Measurements from ENCODE around the gene XPOT. TPM values are rescaled to one million over a fixed set of nuclear protein-coding genes. Genes with fewer than 3 reads are reported as not detected.

The XPOT gene
- total RNA-seq, 1 donor from 2014 or later: 39.8 TPM

DNA sequence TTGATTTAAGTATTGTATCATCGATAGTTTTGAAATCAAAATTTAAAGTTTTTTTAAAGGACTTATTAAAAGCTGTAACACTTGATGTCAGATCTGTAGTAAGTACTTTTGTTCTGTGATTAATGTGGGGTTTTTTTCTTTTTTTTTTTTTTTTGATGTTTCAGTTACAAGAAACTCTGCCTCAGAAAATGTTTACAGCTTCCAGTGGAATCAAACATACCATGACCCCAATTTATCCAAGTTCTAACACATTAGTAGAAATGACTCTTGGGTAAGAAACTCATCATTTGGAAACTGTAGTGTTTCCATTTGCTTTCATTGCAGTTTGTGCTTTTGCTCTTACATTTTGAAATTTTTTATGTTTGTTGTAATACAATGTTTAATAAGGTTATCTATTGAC is 93.3 kb downstream of the XPOT start:
- no peak for DNase-seq (ENCODE audit: low read depth)
- no peak for TF ChIP-seq CTCF (conservative IDR thresholded peaks at IDR 0.05; ENCODE audit: low read depth, low read length)
- no peak overlapping the region for H3K4me3 ChIP-seq (ENCODE audit: low read depth, low read length)

- no peak for TF ChIP-seq CTCF (conservative IDR thresholded peaks at IDR 0.05; ENCODE audit: low read depth, low read length)
- no peak for DNase-seq (ENCODE audit: low read depth)
- H3K4me3 ChIP-seq (ENCODE audit: low read depth, low read length): no peak overlapping the region
Measured at GRCh38 chr12:64497903-64498302, 93.7 kb downstream of the XPOT start.

DNA sequence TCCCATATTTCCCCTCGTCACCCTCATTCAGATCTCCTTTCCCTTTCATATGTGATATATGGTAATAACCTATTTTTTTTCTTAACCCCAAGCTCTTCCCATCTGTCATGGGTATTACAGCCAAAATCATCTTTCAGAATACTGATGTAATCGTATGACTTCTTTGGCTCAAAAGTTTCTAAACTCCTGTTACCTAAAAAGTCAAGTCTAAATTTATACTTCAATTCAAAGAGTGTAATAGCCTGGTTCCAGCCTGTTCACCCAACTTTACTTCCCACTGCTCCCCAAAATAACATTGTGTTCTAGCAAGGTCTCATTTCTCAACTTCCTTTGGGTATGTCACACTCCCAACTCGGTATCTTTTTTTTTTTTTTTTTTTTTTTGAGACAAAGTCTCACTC is 96.2 kb downstream of the XPOT start:
- no peak overlapping the region for H3K4me3 ChIP-seq (ENCODE audit: low read depth, low read length)
- no peak for TF ChIP-seq CTCF (conservative IDR thresholded peaks at IDR 0.05; ENCODE audit: low read depth, low read length)
- no peak for DNase-seq (ENCODE audit: low read depth)

Other genes starting within 250 kb of the XPOT start
- 4.8 and 5.5 TPM in 2 replicates for gene KICS2, start 182.1 kb upstream of the XPOT start, total RNA-seq
- gene C12orf56, start 13.6 kb upstream of the XPOT start, total RNA-seq: 0.29 and 0.65 TPM in 2 replicates
- 15.0 and 16.7 TPM in 2 replicates for gene TBK1, start 47.7 kb downstream of the XPOT start, total RNA-seq
- gene RASSF3, start 206.1 kb downstream of the XPOT start, total RNA-seq: 14.9 and 15.4 TPM in 2 replicates

Data from epithelial cell of proximal tubule (primary cell).